CD4-positive, alpha-beta T cell treated with Interleukin-4 for 4 hours (primary cell): Measurements from ENCODE around the gene INPP5J.
"Not testable (repeated sequence)": the region's sequence is repeated elsewhere in the genome, so short reads cannot be mapped to it uniquely, and the experiment has no call there.

Source experiments
- DNase-seq: peaks from one replicate; pipeline ENCODE4 v3.0.0-alpha.2; 2020

Gene INPP5J

DNA sequence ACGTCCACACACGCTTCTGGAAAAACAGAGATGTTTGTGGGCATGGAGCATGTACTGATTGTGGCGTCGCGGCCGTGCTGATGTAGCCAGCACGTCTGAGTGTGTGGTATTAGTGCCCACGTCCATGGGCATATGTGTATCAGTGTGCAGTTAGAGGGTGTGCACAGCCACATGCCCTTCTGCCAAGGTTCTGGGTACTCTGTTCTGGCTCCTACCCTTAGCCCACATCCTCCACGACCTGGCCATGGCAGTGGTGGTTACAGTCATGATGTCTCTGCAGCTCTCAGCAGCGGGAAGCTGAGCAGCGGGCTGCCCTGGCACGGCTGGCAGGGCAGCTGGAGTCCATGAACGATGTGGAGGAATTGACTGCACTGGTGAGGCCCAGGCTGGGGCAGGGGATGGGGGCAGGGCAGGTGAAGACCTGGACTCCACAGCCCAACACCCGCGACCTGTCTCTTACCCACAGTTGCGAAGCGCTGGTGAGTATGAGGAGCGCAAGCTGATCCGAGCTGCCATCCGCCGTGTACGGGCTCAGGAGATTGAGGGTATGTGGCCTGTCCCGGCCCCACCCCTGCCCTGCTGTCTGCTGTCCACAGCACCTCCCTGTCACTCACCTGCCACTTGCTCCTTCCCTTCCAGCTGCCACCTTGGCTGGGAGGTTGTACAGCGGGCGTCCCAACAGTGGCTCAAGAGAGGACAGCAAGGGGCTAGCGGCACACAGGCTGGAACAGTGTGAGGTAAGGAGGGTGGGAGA is 34.4 kb upstream of the INPP5J start:
- no peak for DNase-seq

- peak; percentile 31 for DNase-seq
Measured at GRCh38 chr22:31089160-31090100, 33.3 kb upstream of the INPP5J start.

- no peak for DNase-seq
Measured at GRCh38 chr22:31090217-31091085, 32.3 kb upstream of the INPP5J start.

GRCh38 chr22:31091106-31091975 is 31.4 kb upstream of the INPP5J start:
- no peak for DNase-seq

DNA sequence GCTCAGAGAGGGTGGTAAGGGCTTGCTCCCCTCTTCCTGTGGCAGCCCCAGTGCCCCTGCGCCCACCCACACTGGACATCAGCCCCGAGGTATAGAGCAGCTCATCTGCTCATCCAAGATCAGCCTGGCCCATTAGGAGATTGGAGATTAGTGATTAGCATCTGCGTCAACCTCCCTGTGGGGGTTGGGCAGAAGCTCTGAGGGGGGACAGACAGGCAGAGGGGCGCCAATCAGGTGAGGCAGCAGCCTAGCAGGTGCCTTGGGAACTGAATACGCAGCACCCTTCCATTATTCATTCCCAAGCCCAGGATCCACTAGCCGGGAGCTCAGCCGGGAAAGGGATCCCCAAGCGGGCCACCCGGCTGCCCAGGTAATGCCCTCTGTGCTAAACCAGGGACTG is 30.6 kb upstream of the INPP5J start:
- DNase-seq = no peak

GRCh38 chr22:31093086-31093850 is 29.5 kb upstream of the INPP5J start:
- no peak for DNase-seq

DNA sequence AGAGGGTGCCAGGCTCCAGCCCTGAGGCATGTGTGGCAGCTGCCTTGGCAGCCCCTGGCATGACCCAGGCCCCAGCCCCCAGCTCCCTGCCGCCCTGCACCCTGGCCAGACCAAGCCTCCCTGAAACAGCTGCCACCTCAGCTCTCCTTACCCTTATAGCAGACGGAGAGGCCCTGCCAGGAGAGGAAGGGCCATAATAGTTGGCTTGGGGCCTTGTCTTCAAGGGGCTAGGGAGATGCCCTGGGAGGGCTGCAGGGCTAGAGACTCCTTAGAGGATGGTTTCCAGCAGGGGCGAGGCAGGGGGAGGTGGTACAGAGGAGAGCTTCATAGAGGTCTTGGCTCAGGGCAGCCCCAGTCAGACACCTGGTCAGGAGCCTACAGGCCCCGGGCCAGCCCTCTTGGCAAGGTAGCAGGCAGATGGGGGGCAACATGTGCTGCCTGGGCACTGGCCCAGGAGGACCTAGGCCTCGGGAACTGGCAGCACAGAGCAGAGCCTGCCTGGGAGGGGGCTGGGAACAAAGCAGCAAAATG is 28.7 kb upstream of the INPP5J start:
- DNase-seq = no peak

DNA sequence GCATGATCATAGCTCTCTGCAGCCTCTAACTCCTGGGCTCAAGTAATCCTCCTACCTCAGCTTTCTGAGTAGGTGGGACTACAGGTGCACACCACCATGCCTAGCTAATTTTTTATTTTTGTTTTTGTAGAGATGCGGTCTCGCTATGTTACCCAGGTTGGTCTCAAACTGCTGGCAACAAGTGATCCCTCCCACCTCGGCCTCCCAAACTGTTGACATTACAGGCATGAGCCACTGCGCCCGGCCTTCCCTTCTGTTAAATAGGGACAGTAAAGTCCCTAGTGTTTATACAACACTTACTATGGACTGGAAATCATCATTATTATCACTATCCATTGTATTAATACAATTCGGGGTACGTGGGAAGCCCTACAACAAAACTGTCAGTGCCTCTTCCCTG is 28.0 kb upstream of the INPP5J start:
- no peak for DNase-seq

DNA sequence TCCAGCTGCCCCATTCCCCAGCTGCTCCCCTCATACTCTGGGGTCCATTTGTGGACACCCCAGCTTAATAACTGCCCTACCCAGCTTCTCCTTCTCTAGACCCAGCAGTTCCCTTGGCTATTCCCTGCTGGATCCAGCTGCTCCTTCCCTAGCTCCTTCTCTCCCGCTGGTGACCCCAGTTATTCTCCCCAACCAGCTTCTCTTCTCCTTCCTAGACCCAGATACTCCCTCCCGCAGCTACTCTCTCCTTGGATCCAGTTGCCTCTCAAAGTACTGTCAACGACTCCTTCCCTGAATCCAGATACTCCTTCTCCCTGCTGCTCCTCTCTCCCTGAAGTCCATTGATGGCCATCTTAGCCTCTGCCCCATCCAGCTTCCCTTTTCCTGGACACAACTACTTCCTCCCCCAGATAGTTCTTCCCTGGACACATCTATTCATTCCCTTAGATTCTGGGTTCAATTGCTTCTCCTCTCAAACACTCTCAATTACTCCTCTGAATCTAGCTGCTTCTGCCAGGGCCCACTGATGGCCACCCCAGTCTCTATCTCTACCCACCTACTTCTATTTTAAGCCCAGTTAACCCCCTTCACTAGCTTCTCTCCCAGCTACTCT is 27.0 kb upstream of the INPP5J start:
- DNase-seq = no peak

DNA sequence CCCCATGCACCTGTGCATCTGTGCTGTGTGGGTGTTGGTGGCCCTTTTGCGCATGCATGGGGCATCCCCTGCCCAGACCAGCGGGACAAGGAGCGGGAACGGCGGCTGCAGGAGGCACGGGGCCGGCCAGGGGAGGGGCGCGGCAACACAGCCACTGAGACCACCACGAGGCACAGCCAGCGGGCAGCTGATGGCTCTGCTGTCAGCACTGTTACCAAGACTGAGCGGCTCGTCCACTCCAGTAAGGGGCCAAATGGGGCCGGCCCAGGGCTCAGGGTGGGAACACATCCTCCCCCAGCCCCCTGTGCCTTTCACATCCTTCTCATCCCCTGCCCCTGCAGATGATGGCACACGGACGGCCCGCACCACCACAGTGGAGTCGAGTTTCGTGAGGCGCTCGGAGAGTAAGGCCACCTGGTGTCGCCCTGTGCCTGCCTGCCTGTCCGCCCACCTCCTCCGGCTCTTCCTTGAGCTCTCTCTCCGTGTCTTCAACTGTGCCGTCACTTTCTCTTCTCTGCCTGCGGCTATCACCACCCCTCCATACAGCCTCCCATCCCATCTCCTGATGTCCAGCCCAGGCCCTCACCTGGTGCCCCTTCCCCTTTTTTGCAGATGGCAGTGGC is 26.0 kb upstream of the INPP5J start:
- no peak for DNase-seq

GRCh38 chr22:31097539-31097938 is 25.2 kb upstream of the INPP5J start:
- not testable (repeated sequence) for DNase-seq

- DNase-seq = no peak
Measured at GRCh38 chr22:31097941-31098631, 24.7 kb upstream of the INPP5J start.

GRCh38 chr22:31098632-31099110 is 24.1 kb upstream of the INPP5J start:
- DNase-seq = no peak

DNA sequence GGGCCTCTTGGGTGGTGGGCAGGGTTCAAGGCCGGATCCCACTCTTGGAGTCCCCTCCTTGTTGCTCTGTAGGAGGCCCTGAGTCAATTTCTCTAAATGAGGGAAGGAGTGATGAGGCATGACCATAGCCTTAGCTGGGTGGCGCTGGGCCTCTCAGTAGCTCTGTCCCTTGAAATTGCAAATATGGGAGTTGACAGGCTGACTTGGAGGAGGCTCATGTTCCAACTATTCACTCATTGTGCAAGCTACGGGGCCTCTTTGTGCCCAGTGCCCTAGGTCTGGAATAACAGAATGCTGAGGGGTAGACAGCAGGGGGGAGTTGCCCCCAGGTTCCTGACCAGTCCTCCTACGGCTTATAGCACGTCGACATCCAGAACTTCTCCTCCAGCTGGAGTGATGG is 23.4 kb upstream of the INPP5J start:
- DNase-seq = no peak

- no peak for DNase-seq
Measured at GRCh38 chr22:31099841-31100761, 22.7 kb upstream of the INPP5J start.

GRCh38 chr22:31100762-31101525 is 21.8 kb upstream of the INPP5J start:
- DNase-seq = no peak

DNA sequence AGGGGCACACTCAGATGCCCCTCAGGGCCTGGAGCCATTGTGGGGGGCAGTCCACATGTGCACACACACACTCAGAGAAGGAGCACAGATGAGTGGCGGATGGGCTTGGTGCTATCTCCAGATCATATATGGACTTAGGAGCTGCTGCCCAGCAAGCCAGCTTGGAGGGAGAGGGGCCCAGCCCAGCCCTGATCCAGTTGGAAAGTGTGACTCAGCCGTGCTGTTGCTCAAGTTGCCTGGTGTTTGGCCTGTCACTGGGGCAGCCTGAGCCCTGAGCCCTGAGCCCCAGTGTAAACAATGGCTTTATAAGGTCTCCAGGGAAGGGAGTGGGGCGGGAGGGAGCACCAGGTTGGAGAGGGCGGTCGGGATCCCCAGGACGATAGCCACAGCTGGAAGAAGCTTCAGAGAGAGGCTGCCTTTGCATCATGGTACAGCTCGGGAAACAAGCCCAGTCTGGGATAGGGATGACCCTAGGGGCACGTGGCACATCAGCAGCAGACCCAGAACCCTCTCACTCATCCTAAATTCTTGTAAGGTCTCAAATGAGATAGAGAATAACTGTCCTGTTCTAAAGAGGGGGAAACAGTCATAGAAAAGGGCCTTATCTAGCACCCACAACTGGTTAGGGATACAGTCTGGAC is 20.2 kb upstream of the INPP5J start:
- no peak for DNase-seq
